ENCODE data around the gene TMEM150B. TPM values are rescaled to one million over a fixed set of nuclear protein-coding genes. Genes with fewer than 3 reads are reported as not detected.

The TMEM150B gene
- total RNA-seq, 1 experiment from 2014 or later, result not detected

DNA sequence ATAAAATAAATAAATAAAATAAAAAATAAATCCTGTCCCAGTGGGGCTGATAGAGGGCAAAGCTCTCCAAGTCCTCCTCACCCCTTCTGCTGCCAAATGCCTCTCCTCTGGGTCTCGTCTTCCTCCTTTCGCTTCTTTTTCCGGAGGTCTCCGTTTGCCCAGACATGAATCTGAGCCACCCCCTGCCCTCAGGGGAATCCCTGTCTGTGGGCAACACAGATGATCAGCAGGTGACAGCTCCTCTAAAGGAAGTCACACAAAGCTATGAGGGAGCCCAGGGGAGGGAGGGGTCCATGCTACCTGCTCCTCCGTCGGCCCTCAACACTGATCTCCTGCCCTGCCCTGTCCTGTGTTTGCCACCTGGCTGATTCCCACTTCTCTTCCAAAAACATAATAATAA is 479 bp downstream of the TMEM150B start:
- H3K9me3 ChIP-seq (ENCODE audit: low read length), result no peaks in the 10 kb centered on the region
- intact Hi-C loops (cut with micrococcal nuclease), result no loop called here
- no TSS peak for BruUV-seq (replicated peaks)
- no peak for ATAC-seq
- no peaks in the 10 kb centered on the region for H3K27me3 ChIP-seq (ENCODE audit: low read length)
- ChIA-PET POLR2A (ENCODE audit: unreplicated experiment) (no interaction called here), CTCF (no interaction called here)
- no peak for TF ChIP-seq EZH2 (IDR thresholded peaks at IDR 0.05; ENCODE audit: low read length, unreplicated experiment)
- TF ChIP-seq, protein P1, sequence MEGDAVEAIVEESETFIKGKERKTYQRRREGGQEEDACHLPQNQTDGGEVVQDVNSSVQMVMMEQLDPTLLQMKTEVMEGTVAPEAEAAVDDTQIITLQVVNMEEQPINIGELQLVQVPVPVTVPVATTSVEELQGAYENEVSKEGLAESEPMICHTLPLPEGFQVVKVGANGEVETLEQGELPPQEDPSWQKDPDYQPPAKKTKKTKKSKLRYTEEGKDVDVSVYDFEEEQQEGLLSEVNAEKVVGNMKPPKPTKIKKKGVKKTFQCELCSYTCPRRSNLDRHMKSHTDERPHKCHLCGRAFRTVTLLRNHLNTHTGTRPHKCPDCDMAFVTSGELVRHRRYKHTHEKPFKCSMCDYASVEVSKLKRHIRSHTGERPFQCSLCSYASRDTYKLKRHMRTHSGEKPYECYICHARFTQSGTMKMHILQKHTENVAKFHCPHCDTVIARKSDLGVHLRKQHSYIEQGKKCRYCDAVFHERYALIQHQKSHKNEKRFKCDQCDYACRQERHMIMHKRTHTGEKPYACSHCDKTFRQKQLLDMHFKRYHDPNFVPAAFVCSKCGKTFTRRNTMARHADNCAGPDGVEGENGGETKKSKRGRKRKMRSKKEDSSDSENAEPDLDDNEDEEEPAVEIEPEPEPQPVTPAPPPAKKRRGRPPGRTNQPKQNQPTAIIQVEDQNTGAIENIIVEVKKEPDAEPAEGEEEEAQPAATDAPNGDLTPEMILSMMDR (conservative IDR thresholded peaks at IDR 0.05; ENCODE audit: low read depth, low read length), result no peak
- TF ChIP-seq EZH2phosphoT487 (IDR thresholded peaks at IDR 0.05; ENCODE audit: borderline replicate concordance, low read length), result no peak
- no peak overlapping the region for H2AFZ ChIP-seq (ENCODE audit: low read length)
- H3K9me2 ChIP-seq (replicated peaks; ENCODE audit: low read length), result no peaks in the 10 kb centered on the region
- no peaks in the 10 kb centered on the region for H3F3A ChIP-seq (ENCODE audit: low read length, unreplicated experiment)
- H3K9ac ChIP-seq (ENCODE audit: low read length), result no peak overlapping the region
- no peak overlapping the region for H3K27ac ChIP-seq (ENCODE audit: low read length)
- no peak overlapping the region for H3K4me3 ChIP-seq (ENCODE audit: low read length)
- no peaks in the 10 kb centered on the region for H4K20me1 ChIP-seq (ENCODE audit: low read length)
- no peaks in the 10 kb centered on the region for H3K79me2 ChIP-seq (ENCODE audit: low read length)
- no peaks in the 10 kb centered on the region for H3K36me3 ChIP-seq (ENCODE audit: low read depth, low read length)
- DNase-seq, result no peak
- H3K4me2 ChIP-seq (ENCODE audit: low read length), result no peak overlapping the region
- H3K4me1 ChIP-seq (ENCODE audit: insufficient read depth, low read length), result peaks cover 9% of the 10 kb centered on the region

DNA sequence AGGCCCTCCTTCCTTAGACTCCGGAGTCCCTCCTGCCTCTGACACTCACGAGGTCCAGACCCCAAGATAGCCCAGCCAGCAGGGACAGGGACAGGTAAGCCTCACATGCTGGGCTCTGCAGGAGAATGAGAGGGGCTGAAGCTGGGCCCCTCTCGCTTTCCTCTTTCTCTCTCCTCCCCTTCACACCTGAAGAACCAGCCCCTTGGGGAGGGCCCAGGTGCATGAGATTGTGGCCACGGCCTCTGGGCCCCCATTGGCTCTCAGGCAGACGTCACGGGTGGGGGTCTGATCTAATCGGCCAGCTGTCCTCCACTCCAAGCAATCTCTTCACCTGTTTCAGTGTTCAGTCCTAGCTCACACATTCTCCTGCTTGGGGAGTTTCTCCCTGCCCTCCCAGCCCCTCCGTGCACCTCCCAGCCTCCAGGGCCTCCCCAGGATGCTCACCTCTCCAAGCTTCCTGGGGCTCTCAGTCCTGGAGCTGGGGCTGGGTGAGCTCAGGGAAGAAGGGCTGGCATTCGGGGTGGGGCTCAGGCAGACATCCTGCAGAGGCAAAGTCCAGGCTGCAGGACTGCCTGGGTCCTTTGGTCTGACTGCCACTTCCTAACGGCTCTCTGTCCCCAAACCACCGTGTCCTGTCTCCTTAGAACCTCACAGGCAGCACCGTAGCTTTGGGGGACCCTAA is 2.8 kb downstream of the TMEM150B start:
- BruUV-seq (replicated peaks), result no TSS peak
- H3F3A ChIP-seq (ENCODE audit: low read length, unreplicated experiment), result no peaks in the 10 kb centered on the region
- no peak for DNase-seq
- H2AFZ ChIP-seq (ENCODE audit: low read length), result no peak overlapping the region
- H3K9me2 ChIP-seq (replicated peaks; ENCODE audit: low read length), result no peaks in the 10 kb centered on the region
- no peak overlapping the region for H3K9ac ChIP-seq (ENCODE audit: low read length)
- CTCF ChIA-PET, result no interaction called here
- H3K27me3 ChIP-seq (ENCODE audit: low read length), result no peaks in the 10 kb centered on the region
- no peaks in the 10 kb centered on the region for H4K20me1 ChIP-seq (ENCODE audit: low read length)
- H3K4me2 ChIP-seq (ENCODE audit: low read length), result no peak overlapping the region
- no peak overlapping the region for H3K27ac ChIP-seq (ENCODE audit: low read length)
- H3K36me3 ChIP-seq (ENCODE audit: low read depth, low read length), result no peaks in the 10 kb centered on the region
- TF ChIP-seq, protein P1 (conservative IDR thresholded peaks at IDR 0.05; ENCODE audit: low read depth, low read length), result no peak
- TF ChIP-seq EZH2 (IDR thresholded peaks at IDR 0.05; ENCODE audit: low read length, unreplicated experiment) (no peak), EZH2phosphoT487 (IDR thresholded peaks at IDR 0.05; ENCODE audit: borderline replicate concordance, low read length) (no peak)
- no peak overlapping the region for H3K4me3 ChIP-seq (ENCODE audit: low read length)
- H3K9me3 ChIP-seq (ENCODE audit: low read length), result no peaks in the 10 kb centered on the region
- no peaks in the 10 kb centered on the region for H3K4me1 ChIP-seq (ENCODE audit: insufficient read depth, low read length)
- POLR2A ChIA-PET (ENCODE audit: unreplicated experiment), result no interaction called here
- no peak for ATAC-seq
- intact Hi-C loops (cut with micrococcal nuclease), result no loop called here
- H3K79me2 ChIP-seq (ENCODE audit: low read length), result no peaks in the 10 kb centered on the region

DNA sequence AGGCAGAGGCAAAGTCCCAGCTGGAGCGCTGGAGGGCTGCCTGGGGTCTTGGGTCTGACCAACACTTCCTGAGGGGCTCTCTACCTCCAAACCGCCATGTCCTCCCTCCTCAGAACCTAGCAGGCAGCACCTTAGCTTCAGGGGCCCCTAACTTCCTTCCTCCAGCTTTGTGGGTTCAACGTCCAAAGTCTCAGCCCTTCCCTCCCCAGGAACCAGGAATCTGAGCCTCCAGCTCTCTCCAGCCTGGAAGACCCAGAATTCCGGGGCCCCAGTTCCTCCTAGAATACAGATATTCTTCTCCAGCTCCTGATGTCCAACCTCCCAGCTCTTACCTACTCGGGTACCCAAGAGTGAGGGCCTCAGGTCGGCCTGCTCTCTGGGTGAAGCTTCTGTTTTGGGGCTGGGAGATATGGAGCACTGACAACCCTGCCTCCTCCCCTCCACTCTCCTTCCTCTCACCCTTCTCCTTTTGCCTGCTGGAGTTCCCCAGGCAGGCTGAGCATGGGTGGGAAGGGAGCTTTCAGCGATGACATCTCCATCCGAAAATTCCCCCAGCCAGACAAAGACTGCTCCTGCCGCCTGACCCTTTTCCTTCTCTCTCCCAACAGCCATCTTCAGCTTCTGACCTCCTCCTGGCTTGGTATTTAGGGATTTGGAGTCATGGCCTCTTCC is 3.5 kb downstream of the TMEM150B start:
- Histone ChIP-seq H3K9ac (ENCODE audit: low read length) (no peak overlapping the region), H3K27me3 (ENCODE audit: low read length) (no peaks in the 10 kb centered on the region), H2AFZ (ENCODE audit: low read length) (no peak overlapping the region), H3K4me2 (ENCODE audit: low read length) (no peak overlapping the region), H3F3A (ENCODE audit: low read length, unreplicated experiment) (no peaks in the 10 kb centered on the region), H3K4me1 (ENCODE audit: insufficient read depth, low read length) (no peaks in the 10 kb centered on the region), H3K36me3 (ENCODE audit: low read depth, low read length) (no peaks in the 10 kb centered on the region), H3K79me2 (ENCODE audit: low read length) (no peaks in the 10 kb centered on the region), H3K9me3 (ENCODE audit: low read length) (no peaks in the 10 kb centered on the region), H3K4me3 (ENCODE audit: low read length) (no peak overlapping the region), H3K9me2 (replicated peaks; ENCODE audit: low read length) (no peaks in the 10 kb centered on the region), H3K27ac (ENCODE audit: low read length) (no peak overlapping the region), H4K20me1 (ENCODE audit: low read length) (no peaks in the 10 kb centered on the region)
- BruUV-seq (replicated peaks), result no TSS peak
- TF ChIP-seq, protein P1 (conservative IDR thresholded peaks at IDR 0.05; ENCODE audit: low read depth, low read length), result no peak
- TF ChIP-seq EZH2 (IDR thresholded peaks at IDR 0.05; ENCODE audit: low read length, unreplicated experiment) (no peak), EZH2phosphoT487 (IDR thresholded peaks at IDR 0.05; ENCODE audit: borderline replicate concordance, low read length) (no peak)
- ChIA-PET CTCF (no interaction called here), POLR2A (ENCODE audit: unreplicated experiment) (interaction anchor here (0.6 kb wide), 1 partner anchor 18 kb away, joined by 4 read pairs; the partner anchor contains the start of gene KMT5C)
- DNase-seq (no peak), ATAC-seq (no peak)
- intact Hi-C loops (cut with micrococcal nuclease), result no loop called here

All from PC-3 (cell line).